HG03064 (cell line): Measurements from ENCODE around the gene RALA.

Experiments
- ATAC-seq: cut with Tn5 transposase; IDR thresholded peaks from one replicate; pipeline ENCODE4 v1.9.1; 2021; ENCODE audit warnings: low read depth; ENCODE audit not compliant: unreplicated experiment

Gene RALA

DNA sequence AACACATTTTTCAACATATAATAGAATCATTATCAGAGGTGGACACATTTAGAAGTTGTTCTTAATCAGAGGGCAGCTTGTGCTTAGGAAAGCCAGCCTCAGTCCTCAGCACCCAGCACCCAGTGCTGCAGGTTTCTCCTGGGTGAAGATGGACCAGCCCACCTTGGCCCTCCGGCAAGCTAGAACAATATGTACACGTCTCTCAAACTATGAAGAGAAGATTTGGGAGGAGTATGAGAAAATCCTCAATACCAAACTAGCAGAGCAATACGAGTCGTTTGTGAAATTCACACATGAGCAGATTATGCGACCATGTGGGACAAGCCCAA lies 13.5 kb upstream of the RALA start:
- ATAC-seq = no peak

GRCh38 chr7:39613577-39613976 lies 9.8 kb upstream of the RALA start:
- no peak for ATAC-seq

DNA sequence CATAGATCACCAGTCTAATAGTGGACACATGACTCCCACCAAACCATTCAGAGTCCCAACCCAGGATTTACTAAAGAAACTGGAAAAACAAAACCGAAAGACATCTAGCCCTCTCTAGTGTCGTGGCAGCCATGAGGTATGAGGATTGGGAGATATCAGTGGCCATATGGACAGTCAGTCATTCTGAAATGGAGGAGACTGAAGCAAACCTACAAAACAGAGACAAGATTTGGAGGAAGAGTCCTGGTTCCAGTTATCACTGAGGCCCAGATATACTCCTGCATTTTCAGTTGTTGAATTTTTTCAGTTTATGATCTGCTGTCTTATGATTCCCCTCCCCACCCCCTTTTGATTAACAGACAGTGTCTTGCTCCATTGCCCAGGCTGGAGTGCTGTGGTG lies 9.1 kb upstream of the RALA start:
- ATAC-seq = no peak

DNA sequence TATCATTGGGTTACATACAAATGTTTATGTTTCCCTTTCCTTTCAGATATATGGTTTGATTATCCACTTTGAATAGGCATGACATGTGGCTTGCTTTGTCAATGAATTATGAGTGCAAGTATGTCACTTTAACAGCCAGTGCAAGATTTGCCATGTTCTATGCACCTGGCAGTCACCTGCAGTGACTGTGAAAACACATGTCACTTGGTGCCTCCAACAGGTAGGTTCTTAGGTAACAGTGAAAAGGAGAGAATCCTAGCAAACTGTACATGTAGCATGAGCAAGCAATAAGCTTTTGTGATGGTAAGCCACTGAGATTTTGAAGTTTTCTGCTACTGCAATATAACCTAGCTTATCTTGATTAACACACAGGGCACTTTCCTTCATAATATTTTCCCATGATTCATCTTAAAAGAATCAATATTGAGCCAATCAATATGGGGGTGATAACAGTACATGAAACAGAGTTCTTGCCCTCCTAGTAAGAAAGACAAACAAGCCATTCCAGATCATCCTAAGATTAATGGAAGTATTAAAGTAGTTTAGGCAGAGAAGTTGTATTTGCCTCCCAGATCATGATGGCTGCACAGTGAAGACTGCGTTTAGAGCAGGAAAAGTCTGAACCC lies 7.9 kb upstream of the RALA start:
- no peak for ATAC-seq

DNA sequence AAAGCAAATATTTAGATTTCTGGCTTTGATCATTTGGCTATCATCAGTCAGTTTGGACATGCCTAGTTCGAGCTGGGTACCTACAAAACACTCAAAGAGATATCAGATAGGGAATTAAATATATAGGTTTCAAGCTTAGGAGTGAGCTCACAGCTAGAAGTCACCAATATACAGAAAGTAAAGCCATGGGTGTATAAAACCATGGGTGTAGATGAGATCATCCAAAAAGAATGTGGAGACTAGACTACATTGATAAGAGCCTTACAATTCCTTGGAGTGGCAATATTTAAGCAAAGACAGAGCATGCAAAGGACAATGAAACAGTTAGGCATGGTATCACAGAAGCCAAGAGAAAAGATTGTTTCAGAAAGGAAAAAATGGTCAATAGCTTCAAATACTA lies 7.2 kb upstream of the RALA start:
- no peak for ATAC-seq

- no peak for ATAC-seq
Observed at GRCh38 chr7:39617005-39617404, 6.4 kb upstream of the RALA start.

- ATAC-seq = no peak
Observed at GRCh38 chr7:39618868-39619267, 4.5 kb upstream of the RALA start.

DNA sequence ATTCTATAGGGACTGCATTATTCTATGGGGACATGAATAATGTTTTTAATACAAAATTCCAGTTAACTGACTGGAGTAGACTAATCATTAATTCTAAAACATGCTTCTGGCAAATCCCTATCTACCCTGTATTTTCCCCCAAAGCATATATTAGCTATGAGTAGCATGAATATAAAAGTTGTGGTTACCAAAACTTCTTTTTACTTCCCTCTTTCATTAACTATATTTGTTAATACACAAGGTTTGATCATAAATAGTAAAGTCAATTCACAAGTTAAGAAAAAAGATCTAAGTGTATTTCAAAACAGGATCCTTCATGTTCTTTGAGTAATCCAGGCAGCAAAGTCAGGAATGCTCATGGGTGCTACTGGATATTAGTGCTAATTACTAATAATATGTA lies 2.9 kb upstream of the RALA start:
- no peak for ATAC-seq

DNA sequence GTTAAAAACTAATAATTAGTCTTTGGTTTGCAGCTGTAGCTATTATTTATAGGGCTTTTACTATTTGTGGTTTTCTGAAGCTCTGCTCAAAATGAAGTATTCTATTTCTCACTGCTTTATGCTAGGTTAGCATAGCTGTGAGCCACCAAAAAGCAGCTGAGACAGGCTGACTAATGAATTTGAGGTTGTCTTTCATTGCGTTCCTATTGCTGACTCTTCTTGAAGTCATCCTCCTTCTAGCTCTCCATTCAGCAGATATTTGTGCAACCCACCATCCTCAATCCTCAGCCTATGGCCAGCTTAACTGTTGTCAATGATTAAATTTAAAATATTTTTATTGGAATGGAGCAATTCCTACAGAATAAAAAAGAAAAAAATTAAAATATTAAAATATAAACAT lies 2.1 kb upstream of the RALA start:
- ATAC-seq = no peak

DNA sequence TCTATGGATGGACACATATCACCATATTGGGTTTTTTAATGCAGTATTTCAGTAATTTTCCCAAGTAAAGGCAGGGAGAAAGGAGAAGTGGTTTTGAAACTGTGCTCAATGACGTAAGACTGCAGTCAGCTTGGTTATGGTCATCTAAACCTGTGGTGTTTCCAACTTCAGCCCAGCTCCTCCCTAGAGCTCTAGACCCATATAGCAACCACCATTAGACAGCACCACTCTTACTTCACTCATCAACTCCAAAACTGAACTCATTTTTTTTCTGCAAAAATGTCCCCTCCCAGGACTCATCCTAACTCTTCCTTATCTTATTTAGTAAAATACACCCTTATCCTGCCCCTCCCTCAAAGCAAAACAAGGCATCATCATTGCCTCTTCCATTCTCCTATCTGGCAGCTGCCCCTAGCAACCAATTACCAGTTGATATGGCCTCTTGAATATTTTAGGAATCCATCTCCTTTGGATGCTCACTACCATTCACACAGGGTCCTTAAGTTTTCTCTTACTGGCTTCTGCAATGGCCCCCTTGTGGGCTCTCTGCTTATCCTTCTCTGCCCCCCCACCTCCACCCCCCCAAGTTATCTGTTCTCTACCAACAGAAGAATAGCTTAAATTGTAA lies 1.5 kb upstream of the RALA start:
- ATAC-seq = no peak

GRCh38 chr7:39622609-39623008 lies 763 bp upstream of the RALA start:
- ATAC-seq = no peak

- ATAC-seq = peak; percentile 52
Observed at GRCh38 chr7:39623732-39624441, 515 bp downstream of the RALA start.

DNA sequence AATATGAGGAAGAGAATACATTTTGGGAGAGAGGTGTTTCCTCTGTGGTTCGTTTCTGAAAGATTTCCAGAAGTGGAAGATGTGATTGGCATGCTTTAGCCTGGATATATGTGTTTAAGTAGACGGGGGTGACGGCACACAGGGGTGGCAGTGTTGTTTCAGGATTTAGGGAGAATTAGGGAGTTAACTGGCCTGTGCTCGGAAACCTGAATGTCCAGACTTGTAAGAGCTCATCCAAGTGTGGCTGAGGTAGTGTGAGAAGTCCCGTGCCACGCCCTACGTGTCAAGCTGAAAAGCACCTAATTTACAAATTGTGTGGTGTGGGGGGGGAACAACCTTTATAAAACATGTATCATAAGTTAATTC lies 1.1 kb downstream of the RALA start:
- no peak for ATAC-seq

DNA sequence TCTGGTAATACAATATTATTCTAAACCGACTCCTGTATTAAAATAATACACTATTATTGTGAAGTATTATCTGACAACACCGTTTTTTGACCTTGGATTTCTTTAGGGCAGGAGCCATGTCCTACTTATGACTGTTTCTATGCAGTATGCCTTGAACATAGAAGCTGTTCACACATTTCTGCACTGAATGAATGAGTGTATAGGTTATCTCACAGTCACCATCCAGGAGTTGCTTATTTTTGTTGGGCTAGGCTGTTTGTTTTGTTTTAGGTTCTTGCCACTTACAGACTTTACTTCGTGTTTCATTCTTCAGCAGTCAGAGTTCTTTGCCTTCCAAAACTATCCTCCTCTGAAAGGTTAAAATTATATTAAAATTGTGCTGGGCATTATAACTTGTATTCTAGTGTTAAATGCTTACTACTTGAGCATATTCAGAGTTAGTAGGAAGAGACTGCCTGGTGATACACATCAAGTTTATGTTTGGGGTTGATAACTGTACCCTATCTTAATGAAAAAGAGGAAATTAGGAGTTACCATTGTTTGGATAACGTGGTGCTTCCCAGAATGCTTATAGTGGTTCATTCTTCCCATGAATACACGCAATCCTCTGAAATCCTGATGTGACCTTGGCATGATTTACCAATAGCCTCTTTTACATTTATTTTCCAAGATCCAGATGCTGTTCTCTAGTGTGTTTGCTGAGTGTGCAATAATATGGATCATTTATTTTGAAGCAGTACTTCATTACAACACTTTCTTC lies 1.7 kb downstream of the RALA start:
- no peak for ATAC-seq

- no peak for ATAC-seq
Observed at GRCh38 chr7:39631736-39632308, 8.4 kb downstream of the RALA start.

DNA sequence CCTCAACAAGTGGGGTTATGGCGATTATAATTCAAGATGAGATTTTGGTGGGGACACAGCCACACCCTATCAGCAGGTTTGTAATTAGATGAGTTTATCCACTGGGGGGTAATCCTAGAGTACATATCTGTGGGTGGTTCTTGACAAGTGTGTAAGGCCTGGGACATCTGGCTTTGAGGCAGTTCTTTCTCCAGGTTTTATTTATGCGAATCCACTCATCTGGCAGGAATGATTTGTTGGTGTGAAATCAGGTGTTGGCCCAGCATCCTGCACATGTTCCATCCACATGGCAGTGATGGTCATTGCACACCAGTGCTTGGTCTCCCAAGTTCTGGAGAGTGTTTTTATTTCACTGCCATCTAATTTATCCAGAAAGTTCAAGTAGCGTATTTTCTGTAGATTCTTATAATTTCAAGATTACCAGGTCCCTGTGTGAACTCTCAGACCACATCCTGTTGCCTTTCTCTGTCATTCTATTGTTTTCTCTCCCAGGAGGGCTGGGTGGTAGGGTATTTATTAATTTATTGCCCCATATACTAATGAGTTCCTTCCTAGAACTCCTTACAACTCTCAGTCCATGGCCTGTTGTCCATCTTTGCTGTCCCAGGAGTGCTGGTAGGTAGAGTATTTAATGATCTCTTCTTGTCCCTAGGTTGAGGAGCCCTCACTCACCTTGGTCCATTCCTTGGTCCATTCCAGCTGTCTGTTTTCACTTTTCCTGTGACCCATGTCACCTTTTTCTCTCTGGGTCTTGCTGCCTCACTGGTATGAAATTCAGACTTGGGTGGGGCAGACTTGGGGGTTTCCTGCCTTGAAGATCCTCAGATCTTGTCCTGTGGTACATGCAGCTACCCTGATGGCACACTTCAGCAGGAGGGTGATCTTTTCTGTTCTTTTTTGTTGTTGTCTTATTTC lies 10.4 kb downstream of the RALA start:
- peak; percentile 56 for ATAC-seq

GRCh38 chr7:39634478-39634805 lies 11.1 kb downstream of the RALA start:
- ATAC-seq = no peak

DNA sequence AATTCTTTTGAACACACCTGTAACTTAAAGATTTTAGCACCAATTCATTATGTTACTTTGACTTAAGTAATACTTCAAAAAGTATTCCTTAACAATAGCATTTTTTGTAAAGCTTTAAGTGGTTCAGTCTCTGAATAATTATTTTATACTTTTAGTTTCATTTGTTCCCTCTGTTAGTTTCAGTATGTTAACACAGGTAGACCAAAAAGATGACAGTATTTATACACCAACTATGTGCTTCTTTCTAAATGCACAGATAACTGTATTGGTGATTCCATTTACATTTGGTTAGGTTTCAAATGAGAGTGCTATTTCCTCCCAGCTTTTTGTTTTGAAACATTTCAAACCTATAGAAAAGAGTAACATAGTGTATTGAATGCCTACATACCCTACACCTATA lies 14.0 kb downstream of the RALA start:
- peak; percentile 53 for ATAC-seq

DNA sequence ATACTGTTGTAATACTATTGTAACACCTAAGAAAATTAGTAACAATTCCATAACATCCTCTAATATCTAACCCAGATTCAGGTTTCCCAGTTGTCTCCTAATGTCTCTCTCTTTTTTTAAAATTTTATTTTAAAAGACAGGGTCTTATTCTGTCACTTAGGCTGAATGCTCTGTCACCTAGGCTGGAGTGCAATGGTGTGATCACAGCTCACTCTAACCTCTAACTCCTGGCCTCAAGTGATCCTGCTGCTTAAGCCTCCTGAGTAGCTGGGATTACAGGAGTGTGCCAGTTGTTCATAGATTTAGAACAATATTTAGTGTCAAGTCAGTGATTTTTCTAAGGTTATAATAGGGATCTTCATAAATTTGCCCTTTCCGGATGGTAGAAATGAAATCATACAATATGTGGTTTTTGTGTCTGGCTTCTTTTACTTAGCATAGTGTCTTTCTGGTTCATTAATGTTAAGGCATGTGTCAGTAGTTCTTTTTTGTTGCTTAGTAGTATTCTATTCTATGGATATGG lies 14.7 kb downstream of the RALA start:
- no peak for ATAC-seq

GRCh38 chr7:39642896-39643295 lies 19.5 kb downstream of the RALA start:
- ATAC-seq = no peak
